ENCODE results near the gene SDK2. TPM values are rescaled to one million over a fixed set of nuclear protein-coding genes. Genes with fewer than 3 reads are reported as not detected.

The SDK2 gene
- total RNA-seq, 1 experiment from 2014 or later, result 0.30 TPM

DNA sequence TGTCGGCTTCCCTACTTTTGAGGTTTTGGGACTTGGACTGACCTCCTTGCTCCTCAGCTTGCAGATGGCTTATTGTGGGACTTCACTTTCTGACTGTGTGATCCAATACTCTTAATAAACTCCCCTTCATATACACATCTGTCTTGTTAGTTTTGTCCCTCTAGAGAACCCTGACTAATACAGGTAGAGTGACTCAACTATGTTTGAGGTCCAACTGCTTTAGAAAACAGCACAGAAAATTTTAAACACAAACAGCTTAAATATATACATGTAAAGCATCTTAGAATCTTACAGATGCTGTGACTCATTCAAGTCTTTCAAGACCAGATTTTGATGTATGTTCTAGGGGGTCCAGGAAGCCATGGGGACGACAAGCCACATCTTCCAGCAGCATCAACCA, 11.7 kb downstream of the SDK2 start:
- no peak for DNase-seq (ENCODE audit: low read depth)

GRCh38 chr17:73630965-73631595, 13.2 kb downstream of the SDK2 start:
- DNase-seq (ENCODE audit: low read depth), result no peak

GRCh38 chr17:73630531-73630930, 13.7 kb downstream of the SDK2 start:
- no peak for DNase-seq (ENCODE audit: low read depth)

- no peak for DNase-seq (ENCODE audit: low read depth)
These were observed 15.3 kb downstream of the SDK2 start for GRCh38 chr17:73628642-73629552.

GRCh38 chr17:73625991-73626673, 18.1 kb downstream of the SDK2 start:
- no peak for DNase-seq (ENCODE audit: low read depth)

DNA sequence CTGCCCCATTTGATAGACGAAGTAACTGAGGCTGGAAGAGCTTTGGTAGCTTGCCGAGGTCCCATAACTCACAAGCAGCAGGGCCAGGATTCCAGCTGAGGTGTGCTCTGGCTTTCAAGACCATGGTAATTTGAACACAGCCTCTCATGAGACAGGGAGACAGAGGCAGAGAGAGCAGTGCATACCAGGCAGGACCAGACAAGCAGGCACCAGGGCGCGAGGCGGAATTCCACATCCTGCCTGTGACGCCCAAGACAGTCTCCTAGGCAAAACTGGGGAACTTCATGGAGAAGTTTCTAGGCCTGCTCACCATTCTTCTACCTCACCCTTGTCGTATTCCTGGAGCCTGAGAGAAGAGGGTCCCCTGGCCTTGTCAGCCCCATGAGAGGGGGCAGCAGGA, 19.2 kb downstream of the SDK2 start:
- DNase-seq (ENCODE audit: low read depth), result no peak

- DNase-seq (ENCODE audit: low read depth), result no peak
These were observed 19.7 kb downstream of the SDK2 start for GRCh38 chr17:73624496-73624988.

- no peak for DNase-seq (ENCODE audit: low read depth)
These were observed 20.4 kb downstream of the SDK2 start for GRCh38 chr17:73623818-73624217.

GRCh38 chr17:73623247-73623646, 21.0 kb downstream of the SDK2 start:
- DNase-seq (ENCODE audit: low read depth), result no peak

GRCh38 chr17:73622381-73622780, 21.9 kb downstream of the SDK2 start:
- no peak for DNase-seq (ENCODE audit: low read depth)

DNA sequence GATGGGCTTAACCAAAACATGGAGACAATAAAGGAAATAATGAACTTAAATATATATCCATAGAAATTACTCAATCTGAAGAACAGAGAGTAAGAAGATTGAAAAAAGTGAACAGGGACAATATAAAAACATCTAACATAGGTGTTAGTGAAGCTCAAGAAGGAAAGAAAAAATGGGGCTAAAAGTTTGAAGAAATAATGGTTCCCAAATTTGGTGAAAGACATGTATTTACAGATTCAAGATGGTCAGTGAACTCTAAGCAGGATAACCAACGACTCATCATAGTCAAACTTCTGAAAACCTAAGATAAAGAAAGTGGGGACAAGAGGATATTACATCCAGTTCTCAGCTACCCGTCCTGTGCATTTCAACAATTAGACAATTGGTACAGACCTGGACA, 22.6 kb downstream of the SDK2 start:
- no peak for DNase-seq (ENCODE audit: low read depth)

- DNase-seq (ENCODE audit: low read depth), result no peak
These were observed 23.8 kb downstream of the SDK2 start for GRCh38 chr17:73620414-73620813.

- DNase-seq (ENCODE audit: low read depth), result no peak
These were observed 26.7 kb downstream of the SDK2 start for GRCh38 chr17:73617501-73617900.

DNA sequence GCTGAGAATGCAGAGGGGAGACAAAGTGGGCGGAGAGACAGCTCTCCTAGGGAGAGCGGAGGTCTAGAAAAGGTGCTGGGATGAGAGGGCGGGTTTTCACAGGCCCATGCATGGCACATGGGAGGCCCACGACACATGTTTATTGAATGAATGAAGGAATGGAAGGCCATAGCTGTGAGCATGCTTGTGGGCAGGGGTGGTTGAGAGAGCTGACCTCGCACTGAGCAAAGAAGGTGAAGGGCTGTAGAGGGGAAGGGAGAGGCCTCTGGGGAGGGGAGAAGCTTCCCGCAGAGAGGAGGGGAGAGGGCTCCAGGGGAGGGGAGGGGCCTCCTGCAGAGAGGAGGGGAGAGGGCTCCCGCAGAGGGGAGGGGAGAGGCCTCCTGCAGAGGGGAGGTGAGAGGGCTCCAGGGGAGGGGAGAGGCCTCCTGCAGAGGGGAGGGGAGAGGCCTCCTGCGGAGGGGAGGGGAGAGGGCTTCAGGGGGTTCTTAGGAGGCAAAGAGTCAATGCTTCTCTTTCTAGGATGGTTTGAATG, 27.3 kb downstream of the SDK2 start:
- no peak for DNase-seq (ENCODE audit: low read depth)

GRCh38 chr17:73616120-73616872, 27.9 kb downstream of the SDK2 start:
- DNase-seq (ENCODE audit: low read depth), result no peak

DNA sequence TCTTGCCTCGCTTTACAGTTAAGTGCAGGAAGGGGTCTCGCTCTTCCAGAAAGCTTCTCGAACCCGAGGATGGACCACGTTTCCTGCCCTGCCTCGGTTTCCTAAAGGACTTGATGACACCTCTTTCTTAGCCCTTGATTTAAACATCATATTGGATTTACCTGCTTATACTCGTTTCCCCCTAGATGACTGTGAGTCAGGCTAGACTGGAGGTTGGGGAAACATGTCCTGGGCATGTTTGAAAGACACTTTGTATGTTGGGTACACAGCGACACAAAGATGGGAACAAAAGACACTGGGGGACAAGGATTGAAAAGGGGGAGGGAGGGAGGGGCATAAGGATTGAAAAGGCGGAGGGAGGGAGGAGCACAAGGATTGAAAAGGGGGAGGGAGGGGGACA, 30.0 kb downstream of the SDK2 start:
- DNase-seq (ENCODE audit: low read depth), result no peak

DNA sequence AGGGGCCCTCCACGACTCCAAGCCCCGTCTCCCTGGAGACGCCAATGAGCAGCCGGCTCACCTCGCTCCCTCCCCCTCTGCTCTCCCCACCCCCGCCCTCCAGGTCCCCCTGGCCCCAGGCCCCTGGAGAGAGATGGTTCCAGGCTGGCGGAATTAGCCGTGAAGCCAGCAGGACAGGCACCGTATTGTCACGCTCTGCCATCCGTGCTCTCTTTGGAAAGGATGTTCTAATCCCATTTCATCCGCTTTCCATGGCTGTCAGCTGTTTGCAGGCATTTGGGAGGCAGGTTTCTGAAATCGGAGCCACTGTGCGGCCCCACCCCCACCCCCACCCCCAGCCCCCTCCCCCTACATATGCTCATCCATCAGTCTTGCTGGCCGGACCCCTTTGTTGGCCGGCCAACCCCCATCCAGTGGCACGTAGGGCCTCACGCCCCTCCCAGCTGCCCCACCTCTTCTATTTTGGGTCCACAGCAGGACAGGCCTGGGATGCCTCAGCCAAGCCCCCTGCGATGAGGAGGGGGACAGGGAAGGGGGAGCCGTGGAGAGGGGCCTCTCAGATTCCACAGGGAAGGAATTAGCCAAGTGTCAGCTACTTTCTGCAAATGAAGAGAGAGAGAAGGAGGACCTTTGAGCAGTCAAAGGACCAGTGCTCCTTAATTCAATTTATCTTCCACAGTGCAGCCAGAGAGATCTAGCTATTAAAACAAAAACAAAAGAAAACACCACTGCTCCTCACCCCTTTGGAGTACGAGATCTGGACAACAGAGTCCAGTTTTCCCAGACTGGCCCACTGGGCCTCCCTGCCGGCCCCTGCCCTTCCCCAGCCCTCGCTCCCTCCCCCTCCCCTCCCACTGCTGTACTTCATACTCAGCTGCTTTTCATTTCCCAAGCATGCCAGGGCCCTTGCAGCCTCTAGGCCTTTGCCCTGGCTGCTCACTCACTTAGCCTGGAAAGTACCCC, 30.7 kb downstream of the SDK2 start:
- DNase-seq (ENCODE audit: low read depth), result no peak

GRCh38 chr17:73612031-73612472, 32.2 kb downstream of the SDK2 start:
- DNase-seq (ENCODE audit: low read depth), result no peak

DNA sequence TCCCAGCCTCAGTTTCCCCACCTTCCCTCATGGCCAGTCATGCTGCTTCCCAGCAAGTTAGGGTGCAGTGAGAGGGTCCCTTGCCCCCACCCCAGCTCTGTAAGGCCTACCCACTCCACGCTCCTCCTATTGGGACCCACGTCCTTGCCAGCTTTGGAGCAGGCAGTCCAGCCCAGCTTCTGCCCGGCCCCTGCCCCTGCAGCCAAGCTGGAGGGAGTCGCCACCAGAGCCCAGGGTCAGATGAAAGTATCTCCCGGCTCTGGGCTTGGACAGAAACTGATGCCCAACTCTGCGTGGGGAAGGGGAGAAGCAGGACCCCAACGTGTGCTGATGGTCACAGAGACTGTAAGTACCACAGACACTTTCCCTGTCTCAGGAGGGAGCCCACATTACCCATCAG, 32.6 kb downstream of the SDK2 start:
- DNase-seq (ENCODE audit: low read depth), result no peak

DNA sequence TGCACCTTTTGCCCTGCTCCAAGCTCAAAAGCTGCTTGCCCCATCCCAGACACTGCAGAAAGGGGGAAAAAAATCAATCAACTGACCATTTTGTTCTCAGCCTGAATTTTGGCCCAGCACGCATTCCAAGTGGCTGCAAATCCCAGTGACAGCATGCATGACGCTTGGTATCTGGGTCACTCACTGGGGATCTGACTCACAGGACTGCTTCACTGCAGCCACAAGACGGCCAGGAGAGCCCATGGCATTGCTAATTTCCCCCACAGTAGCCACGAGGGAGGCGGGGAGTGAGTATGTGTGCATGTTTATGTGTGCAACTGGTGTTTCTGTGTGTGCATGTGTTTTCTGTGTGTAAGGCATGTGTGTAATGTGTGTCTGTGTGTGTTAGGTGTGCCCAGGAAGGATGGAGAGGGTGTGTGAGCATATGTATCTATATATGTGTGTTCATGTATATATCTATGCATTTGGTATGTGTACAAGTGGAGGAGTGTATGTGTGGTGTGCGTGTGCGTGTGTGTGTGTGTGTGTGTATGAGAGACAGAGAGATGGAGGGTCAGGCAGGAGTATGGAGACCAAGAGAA, 33.8 kb downstream of the SDK2 start:
- DNase-seq (ENCODE audit: low read depth), result no peak

Data from M059J (cell line).